Central memory CD8-positive, alpha-beta T cell (primary cell): ENCODE results near the gene TMEM52.

Source experiments
- ATAC-seq: fragments of 150-1000 bp; cut with Tn5 transposase; replicated peaks from 2 replicates; pipeline ENCODE4 v1.10.0; 2022; ENCODE audit warnings: mild to moderate bottlenecking, moderate FRiP score, moderate number of reproducible peaks; ENCODE audit not compliant: poor library complexity, severe bottlenecking; ENCODE audit errors: extremely low read depth
- DNase-seq, 2 donors: peaks; one replicate each; pipeline ENCODE4 v3.0.0; 2021; ENCODE audit warnings: low spot score in 2 of 2
- H3K27ac Mint-ChIP-seq: one replicate; pipeline ENCODE4 v1.8.0; 2022; ENCODE audit warnings: low read depth, mild to moderate bottlenecking, moderate library complexity, mixed read lengths
- H3K27me3 Mint-ChIP-seq: one replicate; pipeline ENCODE4 v1.8.0; 2022; ENCODE audit warnings: mixed read lengths
- H3K36me3 Mint-ChIP-seq: one replicate; pipeline ENCODE4 v1.8.0; 2022; ENCODE audit warnings: mild to moderate bottlenecking, moderate library complexity, mixed read lengths; ENCODE audit not compliant: insufficient read depth
- H3K4me1 Mint-ChIP-seq: one replicate; pipeline ENCODE4 v1.8.0; 2022; ENCODE audit warnings: mixed read lengths
- H3K4me3 Mint-ChIP-seq: one replicate; pipeline ENCODE4 v1.8.0; 2022; ENCODE audit warnings: mild to moderate bottlenecking, moderate library complexity, mixed read lengths
- H3K9me3 Mint-ChIP-seq: one replicate; pipeline ENCODE4 v1.8.0; 2022; ENCODE audit warnings: mixed read lengths

TMEM52 gene

DNA sequence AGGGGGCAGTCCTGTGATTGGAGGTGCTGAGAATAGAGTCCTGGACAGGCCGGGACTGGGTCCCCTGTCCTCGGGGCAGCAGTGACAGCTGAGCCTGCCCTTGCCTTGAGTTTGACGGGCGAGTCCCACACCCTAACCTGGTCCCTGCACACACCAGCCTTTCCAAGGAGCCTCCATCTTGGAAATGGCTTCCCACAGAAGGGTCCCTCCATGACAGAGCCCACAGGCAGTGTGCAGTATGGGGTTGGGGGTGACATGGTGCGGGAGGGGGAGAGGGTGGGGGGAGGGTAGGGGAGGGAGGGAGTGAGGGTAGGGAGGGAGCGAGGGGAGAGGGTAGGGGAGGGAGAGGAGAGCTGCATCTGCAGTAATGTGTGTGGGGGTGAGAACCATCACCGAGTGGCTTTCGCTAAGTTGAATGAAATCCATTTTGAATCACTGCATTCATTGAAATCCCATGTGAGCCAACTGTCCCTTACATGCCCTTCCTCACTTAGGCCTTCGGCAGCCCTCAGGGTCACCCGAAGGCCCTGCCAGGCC is 10.1 kb upstream of the TMEM52 start:
- no peaks in the 10 kb centered on the region for H3K27me3 Mint-ChIP-seq
- no peaks in the 10 kb centered on the region for H3K4me1 Mint-ChIP-seq
- H3K36me3 Mint-ChIP-seq: no peaks in the 10 kb centered on the region
- ATAC-seq (no peak), DNase-seq (no peak)
- H3K27ac Mint-ChIP-seq: no peak overlapping the region
- no peak overlapping the region for H3K4me3 Mint-ChIP-seq
- H3K9me3 Mint-ChIP-seq: no peaks in the 10 kb centered on the region

DNA sequence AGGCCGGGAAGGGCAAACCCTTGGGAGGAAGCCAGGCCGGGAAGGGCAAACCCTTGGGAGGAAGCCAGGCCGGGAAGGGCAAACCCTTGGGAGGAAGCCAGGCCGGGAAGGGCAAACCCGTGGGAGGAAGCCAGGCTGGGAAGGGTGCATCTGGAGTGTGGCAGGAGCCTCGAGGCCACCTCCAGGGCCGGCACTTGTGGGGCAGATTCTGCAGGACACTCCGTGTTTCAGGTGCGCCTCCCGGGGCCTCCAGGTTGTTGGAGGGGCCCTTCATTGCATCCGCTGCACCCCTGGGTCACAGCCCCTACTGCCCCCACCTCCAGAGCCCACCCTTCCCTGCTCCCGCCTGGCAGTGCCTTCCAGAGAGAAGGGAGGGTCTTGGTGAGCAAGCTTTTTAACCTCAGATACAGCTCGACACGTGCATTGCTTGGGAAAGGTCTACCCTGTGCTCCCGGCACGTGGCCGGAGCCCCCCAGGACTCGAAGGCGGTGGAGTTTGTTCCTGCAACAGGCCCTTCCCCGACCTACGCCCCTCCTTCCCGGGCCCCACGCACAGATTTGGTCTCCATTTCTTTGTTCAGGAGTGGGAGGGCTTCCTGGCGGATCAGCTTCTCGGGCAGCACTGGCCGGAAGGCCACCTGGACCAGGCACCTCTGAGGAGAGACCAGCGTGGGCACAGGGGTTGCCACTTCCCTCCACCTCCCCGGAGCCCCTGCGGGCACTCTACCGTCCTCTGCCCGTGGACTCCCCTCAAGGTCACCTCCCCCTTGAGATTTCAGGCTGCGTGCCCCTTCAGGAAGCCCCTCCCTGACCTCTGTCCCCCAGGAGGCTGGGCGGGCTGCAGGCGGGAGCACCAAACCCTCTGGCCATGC is 9.4 kb upstream of the TMEM52 start:
- Mint-ChIP-seq H3K9me3 (no peaks in the 10 kb centered on the region), H3K27ac (no peak overlapping the region), H3K27me3 (no peaks in the 10 kb centered on the region), H3K36me3 (no peaks in the 10 kb centered on the region), H3K4me1 (no peaks in the 10 kb centered on the region), H3K4me3 (no peak overlapping the region)
- ATAC-seq: no peak
- DNase-seq: no peak

DNA sequence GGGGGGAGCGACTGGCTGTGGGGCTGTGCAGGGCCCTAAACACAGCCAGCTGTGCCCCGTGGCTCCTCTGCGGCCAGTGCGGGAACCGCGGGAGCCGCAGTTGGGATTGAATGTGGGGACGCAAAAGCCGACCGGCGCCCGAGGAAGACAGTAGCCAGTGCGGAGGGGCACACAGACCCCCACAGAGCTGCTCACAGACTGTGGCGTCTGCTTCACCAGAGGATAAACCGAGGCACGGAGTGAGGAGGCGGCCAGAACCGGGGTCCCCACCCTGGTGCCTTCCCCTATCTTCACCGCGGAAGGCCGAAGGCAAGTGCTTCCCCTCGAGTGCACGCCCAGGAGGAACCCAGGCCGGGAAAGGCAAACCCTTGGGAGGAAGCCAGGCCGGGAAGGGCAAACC is 8.7 kb upstream of the TMEM52 start:
- Mint-ChIP-seq H3K36me3 (no peaks in the 10 kb centered on the region), H3K9me3 (no peaks in the 10 kb centered on the region), H3K4me3 (no peak overlapping the region), H3K27ac (no peak overlapping the region), H3K27me3 (no peaks in the 10 kb centered on the region), H3K4me1 (no peaks in the 10 kb centered on the region)
- ATAC-seq (no peak), DNase-seq (no peak)

DNA sequence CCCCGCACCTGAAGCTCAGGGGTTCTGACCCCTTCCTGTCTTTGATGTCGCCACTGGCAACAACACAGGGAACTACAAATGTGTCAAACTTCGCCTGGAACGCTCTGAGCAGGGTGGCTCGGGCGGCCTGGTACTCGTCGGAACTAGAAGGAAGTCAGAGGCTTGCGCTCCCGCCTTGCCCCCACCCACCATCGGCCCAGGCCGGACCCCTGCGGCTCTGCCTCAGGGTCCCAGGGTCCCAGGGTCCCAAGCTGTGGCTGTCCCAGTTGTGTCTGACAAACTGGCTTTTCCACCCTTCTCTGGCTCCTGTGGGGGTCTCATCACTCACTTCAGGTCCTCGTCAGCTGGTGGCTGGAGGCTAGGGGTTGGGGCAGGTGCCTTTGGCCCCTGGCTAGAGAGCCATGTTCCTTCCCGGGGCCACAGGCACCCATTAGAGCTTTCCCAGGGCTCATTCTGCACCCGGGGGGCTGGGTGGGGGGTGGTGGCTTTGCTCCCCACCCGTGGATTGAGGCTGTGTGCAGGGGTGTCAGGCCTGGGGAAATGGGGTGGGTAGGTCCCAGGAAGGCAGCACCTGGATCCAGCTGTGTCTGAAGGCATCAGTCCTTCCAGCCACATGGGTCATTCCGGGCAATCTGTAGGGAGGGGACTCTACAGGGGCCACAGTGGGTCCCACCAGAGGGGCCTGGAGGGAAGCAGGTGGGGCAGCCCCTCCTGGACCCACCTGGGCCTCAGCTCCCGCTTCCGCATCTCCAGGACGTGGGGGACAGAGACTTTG is 8.0 kb upstream of the TMEM52 start:
- no peak overlapping the region for H3K27ac Mint-ChIP-seq
- H3K27me3 Mint-ChIP-seq: no peaks in the 10 kb centered on the region
- no peaks in the 10 kb centered on the region for H3K4me1 Mint-ChIP-seq
- H3K4me3 Mint-ChIP-seq: no peak overlapping the region
- ATAC-seq (no peak), DNase-seq (no peak)
- H3K36me3 Mint-ChIP-seq: no peaks in the 10 kb centered on the region
- H3K9me3 Mint-ChIP-seq: no peaks in the 10 kb centered on the region

DNA sequence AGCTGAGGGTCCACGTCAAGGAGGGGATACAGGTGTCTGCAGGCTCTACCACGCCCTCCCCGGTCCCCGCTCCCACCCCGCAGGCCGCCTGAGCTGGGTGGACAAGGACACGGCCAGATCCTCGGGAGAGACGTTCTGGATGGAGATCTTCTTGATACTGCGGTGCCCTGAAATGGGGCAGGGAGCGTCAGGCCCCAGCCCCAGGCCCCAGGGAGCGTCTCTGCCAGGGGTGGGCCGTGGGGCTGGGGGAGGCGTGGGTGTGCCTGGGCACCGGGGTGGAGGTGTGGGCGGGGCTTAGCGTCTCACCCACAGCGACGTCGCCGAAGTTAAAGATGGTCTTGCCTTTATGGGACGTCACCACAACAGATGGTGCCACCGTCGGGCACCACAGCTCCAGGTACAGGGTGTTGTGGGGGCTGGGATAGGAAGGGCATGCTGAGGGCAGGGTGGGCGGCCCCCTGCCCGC is 7.3 kb upstream of the TMEM52 start:
- H3K9me3 Mint-ChIP-seq: no peaks in the 10 kb centered on the region
- DNase-seq (no peak), ATAC-seq (no peak)
- no peaks in the 10 kb centered on the region for H3K4me1 Mint-ChIP-seq
- no peaks in the 10 kb centered on the region for H3K36me3 Mint-ChIP-seq
- H3K27me3 Mint-ChIP-seq: no peaks in the 10 kb centered on the region
- H3K27ac Mint-ChIP-seq: no peak overlapping the region
- H3K4me3 Mint-ChIP-seq: no peak overlapping the region

DNA sequence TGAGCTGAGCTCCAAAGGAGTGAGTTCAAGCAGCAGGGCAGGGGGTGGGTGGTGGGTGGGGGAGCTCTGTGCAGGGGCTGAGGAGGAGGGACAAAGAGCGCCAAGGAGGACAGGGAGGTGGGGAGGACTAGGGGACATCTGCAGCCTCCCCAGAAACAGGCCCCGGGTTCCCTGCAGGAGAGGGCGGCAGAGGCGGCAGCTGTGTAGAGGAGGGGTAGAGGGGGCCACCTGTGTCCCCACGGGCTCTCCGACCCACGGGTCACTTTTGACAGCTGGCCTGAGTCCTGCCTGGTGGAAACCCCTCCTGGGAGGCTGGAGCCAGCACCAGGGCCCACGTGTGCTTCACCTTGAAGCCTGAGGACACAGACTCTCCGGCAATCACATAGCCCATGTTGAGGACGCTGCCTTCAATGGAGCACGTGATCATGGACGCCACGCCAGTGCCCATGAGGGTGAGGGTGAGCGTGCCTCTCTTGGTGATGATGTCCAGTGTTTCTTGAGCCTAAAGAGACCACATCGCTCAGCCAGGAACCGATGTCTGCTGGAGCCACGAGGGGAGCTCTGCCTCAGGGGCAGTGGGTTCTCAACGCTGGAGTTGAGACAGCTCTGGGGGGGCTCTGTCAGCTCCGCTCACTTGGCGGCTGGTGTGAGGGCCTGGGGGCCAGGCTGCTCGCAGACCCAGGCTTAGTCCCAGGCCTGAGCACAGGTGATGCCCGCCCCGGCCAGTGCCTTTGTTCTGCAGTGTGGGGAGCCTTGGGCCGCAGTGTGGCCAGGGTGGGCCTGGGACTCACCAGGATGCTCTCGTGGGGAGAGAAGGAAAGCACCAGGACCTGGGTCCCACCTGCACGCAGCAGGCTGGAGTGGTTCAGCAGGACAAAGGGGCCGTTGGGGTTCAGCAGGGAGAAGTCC is 6.6 kb upstream of the TMEM52 start:
- H3K27ac Mint-ChIP-seq: no peak overlapping the region
- no peak for DNase-seq
- no peak overlapping the region for H3K4me3 Mint-ChIP-seq
- ATAC-seq: no peak
- no peaks in the 10 kb centered on the region for H3K4me1 Mint-ChIP-seq
- H3K27me3 Mint-ChIP-seq: no peaks in the 10 kb centered on the region
- H3K36me3 Mint-ChIP-seq: no peaks in the 10 kb centered on the region
- no peaks in the 10 kb centered on the region for H3K9me3 Mint-ChIP-seq

DNA sequence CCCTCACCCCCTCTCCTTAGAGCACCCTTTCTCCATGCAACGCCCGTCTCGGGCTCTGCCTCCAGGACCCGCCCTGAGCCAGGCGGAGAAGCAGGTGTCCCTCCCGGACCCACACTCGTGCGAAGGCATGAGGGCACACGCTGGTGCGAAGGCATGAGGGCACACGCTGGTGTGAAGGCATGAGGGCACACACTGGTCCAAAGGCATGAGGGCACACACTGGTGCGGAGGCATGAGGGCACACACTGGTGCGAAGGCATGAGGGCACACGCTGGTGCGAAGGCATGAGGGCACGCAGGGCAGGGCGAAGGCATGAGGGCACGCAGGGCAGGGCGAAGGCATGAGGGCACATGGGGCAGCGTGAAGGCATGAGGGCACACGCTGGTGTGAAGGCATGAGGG is 5.8 kb upstream of the TMEM52 start:
- no peak for ATAC-seq

DNA sequence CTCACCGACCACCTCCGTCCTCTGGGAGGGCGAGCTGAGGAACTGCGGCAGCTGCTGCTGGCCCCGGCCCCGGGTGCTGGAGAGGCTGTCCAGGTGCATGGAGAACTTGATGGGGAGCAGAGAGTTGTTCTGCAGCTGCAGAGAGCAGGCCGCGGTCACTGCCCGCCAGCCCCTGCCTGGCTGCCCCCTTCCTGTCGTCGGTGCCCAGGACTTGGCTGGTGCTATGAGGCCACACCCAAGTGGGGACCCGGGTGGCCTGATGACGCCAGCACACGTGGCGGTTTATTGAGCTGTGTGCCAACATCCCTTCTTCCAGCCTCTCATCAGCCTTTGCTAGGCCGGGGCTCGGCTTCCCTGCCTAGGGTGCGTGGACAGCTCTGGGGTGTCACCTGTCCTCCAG is 5.3 kb upstream of the TMEM52 start:
- no peaks in the 10 kb centered on the region for H3K9me3 Mint-ChIP-seq
- no peaks in the 10 kb centered on the region for H3K27me3 Mint-ChIP-seq
- H3K4me3 Mint-ChIP-seq: no peak overlapping the region
- peaks cover 1% of the 10 kb centered on the region for H3K36me3 Mint-ChIP-seq
- ATAC-seq: no peak
- DNase-seq: no peak
- no peak overlapping the region for H3K27ac Mint-ChIP-seq
- H3K4me1 Mint-ChIP-seq: no peaks in the 10 kb centered on the region

More for the DNA sequence above, 5.8 kb upstream of the TMEM52 start:
- Mint-ChIP-seq H3K27ac (no peak overlapping the region), H3K27me3 (no peaks in the 10 kb centered on the region), H3K4me1 (no peaks in the 10 kb centered on the region), H3K36me3 (no peaks in the 10 kb centered on the region), H3K4me3 (no peak overlapping the region), H3K9me3 (no peaks in the 10 kb centered on the region)
- no peak for DNase-seq

DNA sequence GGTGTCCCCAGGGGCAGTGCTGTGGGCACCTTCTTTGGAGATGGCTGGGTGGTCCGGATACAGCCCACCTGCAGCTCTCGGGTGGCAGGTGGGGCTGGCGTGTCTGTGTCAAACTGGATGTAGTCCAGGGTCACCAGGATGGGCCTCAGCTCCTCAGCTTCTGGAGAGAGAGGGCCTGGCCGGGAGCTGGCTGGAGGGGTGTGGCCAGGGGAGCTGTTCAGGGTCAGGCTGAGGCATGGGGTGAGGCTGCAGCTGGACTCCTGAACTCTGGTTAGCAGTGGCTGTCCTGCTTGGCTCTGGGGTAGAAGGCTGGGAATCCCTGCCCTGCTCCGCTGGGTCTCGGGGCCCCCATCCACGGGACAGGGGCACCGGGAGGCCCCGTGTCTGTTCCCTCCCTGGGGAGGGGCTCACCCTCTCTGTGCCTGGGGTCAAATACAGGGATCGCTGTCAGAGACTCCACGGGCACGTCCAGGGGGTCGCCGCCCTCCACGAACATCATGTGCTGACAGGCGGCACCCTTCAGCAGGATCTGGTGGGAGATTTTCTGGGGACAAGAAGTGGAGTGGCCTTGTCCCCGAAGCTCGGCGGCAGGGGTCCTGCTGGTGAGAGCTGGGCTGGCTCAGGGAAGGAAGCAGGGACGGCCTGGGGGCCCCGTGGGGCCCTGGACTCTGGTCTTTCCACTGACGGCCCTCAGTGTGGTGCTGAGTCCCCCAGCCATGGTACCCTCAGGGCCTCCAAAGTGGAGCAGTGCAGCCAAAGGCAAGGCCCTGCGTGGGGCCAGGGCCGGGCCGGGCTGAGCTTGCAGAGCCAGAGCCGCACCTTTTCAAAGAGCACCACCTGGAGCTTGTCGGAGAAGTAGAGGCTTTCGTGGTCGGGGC is 4.1 kb upstream of the TMEM52 start:
- ATAC-seq (no peak), DNase-seq (no peak)
- H3K4me3 Mint-ChIP-seq: no peak overlapping the region
- no peaks in the 10 kb centered on the region for H3K27me3 Mint-ChIP-seq
- no peaks in the 10 kb centered on the region for H3K9me3 Mint-ChIP-seq
- H3K27ac Mint-ChIP-seq: no peak overlapping the region
- H3K4me1 Mint-ChIP-seq: no peaks in the 10 kb centered on the region
- peaks cover 4% of the 10 kb centered on the region for H3K36me3 Mint-ChIP-seq

DNA sequence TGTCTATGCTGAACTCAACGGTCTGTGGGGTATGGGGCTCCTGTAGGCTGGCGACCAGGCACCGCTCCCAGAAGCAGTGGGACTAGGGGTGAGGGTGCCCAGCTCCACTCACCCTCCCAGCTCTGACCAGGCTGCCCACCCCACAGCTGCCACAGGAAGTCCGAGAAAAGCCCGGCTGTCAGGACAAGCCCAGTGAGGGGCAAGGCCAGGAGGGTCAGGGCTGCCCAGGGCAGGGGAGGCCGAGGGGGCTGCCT is 3.5 kb upstream of the TMEM52 start:
- no peak for ATAC-seq
- Mint-ChIP-seq H3K9me3 (no peaks in the 10 kb centered on the region), H3K27me3 (no peaks in the 10 kb centered on the region), H3K27ac (no peak overlapping the region), H3K4me1 (no peaks in the 10 kb centered on the region), H3K36me3 (peaks cover 4% of the 10 kb centered on the region), H3K4me3 (no peak overlapping the region)
- DNase-seq: no peak

DNA sequence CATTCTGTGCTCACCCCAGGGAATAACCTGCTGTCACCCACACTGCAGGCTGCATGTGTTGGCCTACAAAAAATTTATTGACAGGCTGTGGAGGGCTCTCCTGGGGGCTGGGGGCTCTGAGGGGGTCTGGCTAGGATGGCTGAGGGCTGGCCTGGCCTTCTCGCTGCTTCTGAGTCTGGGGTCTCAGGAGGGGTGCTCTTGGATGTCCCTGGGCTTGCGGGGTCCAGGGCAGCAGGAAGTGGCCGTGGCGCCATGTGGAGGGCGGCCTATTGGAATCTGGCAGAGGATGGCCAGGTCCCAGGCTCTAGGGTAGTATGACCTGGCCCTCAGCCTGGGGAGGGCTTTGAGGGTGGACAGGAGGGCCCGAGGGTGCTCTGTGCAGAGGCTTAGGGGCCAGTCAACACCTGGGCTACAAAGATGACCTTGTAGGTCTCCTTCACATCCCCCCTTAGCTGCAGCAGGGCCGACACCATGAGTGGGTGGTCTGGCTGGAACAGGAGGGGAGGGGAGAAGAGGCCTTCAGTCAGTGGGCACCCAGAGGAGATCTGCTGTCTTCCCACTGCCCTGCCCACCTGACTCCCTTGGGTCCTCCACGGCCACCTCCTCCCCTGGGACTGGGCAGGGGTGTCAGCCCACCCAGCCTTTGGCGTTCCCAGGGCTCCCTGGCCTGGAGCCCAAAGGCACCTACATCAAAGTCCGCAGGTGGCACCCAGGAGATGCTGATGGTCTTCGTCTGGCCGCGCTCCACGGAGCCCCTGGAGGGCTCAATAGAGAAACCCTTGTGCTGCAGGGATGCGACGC is 3.0 kb upstream of the TMEM52 start:
- H3K36me3 Mint-ChIP-seq: peaks cover 4% of the 10 kb centered on the region
- ATAC-seq: no peak
- H3K27ac Mint-ChIP-seq: no peak overlapping the region
- no peaks in the 10 kb centered on the region for H3K9me3 Mint-ChIP-seq
- no peak for DNase-seq
- no peaks in the 10 kb centered on the region for H3K4me1 Mint-ChIP-seq
- no peak overlapping the region for H3K4me3 Mint-ChIP-seq
- no peaks in the 10 kb centered on the region for H3K27me3 Mint-ChIP-seq
